HG03095 (cell line): ENCODE data around the gene MAP3K5.

Experiments used
- ATAC-seq: cut with Tn5 transposase; IDR thresholded peaks from one replicate; pipeline ENCODE4 v1.9.1; 2021; ENCODE audit warnings: moderate library complexity; ENCODE audit not compliant: unreplicated experiment

Gene MAP3K5

DNA sequence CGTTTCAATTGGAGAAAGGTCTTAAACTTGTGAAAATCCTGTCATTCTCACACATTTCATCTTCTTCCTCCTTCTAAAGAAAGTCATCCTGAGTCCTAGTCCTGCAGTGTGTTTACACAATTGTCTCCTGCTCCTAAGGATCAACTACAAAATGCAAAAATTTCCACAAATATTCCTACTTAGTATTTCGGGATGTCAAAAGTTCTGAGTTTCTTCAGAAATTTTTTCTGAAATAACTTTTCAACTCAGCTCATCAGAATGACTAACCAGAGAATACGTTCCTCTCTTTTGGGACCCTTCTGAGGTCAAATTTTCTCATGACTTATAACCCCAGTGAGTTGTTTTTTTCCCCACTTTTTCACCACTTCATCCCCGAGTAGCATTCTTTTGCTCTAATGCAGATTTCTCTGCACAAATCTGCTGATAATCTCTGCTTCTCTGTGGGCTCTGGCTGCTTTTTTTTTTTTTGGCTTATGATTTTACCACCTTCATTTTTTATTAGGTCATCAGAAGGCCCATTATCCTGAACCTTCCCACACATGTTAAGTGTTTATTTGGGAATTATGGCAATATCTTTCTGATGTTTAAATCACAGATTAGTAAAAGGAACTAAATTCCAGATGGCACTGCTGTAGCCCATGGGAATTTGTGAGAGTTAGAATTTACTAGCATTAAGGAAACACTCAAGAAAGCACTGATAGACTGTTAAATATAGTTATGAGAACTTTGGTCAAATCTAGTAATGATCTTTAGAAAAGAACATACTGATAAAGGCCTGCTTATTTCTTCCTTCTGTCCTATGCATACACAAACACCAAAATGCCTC is 41.4 kb downstream of the MAP3K5 start:
- ATAC-seq, result no peak

DNA sequence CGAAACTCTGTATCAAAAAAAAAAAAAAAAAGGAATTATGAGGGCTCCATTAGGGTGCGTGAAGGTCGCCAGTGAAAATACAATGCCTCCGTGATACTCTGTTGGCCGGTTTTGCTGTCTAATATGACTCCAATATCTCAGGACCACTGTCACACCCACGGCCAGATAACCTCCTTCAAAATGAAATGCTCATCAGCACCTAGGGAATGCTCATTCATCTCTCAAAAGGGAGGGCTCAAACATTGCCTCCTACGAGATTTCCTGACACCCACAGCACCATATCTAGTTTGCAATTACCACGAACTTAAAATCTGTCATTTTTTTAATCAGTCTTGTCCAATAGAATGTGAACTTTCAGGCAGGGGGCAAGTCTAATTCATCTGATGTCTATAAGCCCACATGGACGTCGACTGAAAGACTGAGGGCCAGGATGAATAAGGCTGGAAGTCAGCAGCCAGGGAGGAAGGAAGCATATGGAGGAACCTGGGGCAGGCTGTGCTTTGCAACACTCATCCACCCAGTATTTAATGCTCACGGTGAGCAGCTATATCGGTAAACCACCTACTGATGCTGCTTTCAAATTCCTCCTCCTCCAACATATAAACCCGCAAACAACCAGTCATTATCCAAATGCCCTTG is 42.8 kb downstream of the MAP3K5 start:
- ATAC-seq, result no peak

DNA sequence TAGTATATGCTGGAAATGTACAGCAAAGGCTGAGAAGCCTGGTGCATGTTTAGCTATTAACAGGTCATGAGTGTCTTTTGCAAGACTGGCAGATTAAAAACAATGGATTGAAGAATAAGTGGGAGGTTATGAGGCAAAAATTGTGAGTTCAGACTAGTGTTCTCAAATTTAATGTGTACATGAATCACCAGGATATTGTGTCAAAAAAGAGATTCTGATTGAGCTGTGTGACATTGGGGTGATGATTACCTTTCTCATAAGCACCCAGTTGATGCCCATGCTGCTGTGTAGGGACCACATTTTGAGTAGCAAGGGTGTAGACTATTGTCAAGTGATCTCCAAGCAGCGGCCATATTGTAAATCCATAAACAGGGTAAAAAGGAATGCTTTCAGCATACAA is 44.8 kb downstream of the MAP3K5 start:
- ATAC-seq, result no peak

DNA sequence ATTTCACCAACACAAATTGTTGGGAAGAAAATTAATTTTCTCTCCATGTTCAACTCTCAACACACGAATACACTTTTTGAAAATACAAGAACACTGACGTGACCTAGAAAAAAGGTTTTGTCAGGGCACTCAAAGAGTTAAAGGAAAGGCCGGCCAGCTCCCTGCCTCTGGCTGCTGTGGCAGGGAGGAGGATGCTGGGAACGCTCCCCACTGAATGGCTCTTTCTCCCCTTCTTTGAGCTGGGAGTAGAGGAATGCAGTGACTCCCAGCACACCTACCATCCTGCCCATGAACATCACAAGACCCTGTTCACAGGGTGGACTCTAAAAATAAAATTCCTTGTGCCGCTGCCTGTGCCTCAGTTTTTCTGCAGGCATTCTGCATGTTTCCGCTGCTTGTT is 47.0 kb downstream of the MAP3K5 start:
- ATAC-seq, result no peak

DNA sequence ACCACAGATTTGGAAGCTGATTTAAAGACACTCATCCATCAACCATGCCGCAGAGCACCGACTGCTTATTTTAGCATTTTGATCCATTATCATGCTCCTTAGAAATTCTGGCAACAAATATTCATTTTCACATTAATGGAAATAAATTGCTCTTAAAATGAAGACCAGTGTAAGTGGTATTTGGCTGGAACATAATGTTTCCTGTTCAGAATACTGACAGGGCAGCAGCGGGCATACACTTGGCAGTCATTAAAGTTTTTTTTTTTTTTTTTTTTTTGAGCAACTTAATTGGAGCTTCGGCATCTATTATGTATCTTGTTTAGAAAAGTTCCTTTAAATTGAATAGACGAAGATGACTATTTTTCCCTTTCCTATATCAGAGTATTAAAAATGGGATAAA is 47.4 kb downstream of the MAP3K5 start:
- ATAC-seq, result no peak

DNA sequence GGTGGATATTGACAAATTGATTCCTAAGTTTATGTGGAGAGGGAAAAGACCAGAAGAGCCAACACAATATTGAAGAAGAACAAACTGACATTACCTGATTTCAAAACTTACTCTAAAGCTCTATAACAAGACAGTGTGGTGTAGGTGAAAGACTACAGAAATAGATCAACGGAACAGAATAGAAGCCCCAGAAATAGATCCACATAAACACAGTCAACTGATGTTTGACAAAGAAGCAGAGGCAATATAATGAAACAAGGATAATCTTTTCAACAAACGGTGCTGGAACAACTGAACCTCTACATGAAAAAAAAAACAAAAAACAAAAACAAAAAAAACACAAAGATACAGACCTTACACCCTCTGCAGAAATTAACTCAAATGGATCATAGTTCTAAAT is 50.2 kb downstream of the MAP3K5 start:
- ATAC-seq, result peak; percentile 58

DNA sequence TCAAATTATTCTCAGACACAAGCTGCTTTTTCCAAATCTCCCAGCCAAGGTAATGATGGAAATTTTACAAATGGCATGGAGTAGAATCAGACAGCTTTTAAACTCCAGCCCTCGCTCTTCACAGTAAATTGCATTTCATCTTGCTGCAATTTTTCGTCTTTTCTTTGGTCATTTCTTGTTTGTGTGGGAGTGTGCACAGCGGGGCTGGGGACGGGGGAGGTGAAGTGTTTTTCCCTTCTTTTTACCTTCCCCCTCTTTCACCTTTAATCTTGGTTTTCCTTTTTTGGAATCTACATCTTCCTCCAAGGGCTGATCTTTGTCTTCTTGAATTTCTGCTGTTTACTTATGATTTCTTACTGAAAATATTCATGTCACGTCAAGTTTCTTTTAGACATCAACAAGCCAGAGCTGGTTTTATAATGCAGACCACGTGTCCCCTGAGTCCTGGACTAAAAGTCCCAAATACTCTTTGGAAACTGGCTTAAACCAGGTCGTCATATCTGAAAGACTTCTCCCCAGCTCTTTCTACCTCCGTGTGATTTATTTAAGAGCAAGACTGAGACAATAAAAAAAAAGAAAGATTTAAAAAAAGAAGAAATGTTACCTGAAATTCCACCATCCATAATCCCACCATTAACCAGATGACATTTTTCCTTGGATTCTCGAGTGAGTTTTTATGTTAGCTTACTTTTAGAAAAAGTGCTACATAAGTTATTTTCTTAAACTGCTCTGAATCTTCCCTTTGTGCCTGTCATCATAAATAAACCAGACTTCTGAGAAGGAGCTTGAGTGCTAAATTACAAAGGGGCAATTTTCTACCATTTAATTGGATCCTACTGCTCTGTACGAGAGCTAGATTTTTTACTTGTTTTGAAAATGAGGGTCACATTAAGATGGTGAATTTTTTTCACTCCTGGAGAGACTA is 52.0 kb downstream of the MAP3K5 start:
- no peak for ATAC-seq

DNA sequence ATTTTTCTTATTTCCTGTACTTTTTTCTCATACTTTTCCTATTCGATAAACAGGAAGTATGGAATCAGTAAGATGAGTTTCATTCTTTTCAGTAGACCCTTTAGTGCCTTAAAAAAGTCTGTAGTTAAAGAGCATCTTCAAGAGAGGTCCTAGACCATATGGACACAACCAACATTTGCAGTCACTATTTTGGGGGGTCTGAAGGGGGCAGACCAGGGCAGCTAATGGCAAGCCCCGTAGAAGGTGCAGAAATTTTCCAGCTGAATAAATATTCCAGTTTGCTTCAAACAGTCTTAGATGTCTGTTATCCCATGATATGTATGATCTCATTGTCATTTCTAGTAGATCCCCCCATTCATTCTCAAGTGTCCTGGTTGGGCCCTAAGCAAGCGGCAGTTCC is 52.8 kb downstream of the MAP3K5 start:
- no peak for ATAC-seq

DNA sequence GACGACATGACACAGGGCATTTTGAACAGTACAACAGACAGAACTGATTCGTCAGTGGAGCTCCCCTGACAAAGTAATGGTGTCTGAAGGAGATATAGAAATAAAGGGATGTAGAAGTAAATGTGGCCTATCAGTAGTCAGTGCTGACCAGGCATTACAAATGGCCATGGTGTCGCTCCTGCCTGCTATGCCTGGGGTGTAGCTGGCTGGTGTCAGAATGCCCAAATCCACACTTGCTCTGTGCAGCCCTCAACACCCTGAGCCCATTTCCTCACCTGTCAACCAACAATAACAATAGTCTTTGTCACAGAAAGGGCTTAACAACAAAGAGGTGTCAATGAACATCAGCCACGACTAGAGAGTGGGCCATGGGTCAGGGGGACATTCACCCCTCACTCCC is 53.2 kb downstream of the MAP3K5 start:
- ATAC-seq, result no peak

DNA sequence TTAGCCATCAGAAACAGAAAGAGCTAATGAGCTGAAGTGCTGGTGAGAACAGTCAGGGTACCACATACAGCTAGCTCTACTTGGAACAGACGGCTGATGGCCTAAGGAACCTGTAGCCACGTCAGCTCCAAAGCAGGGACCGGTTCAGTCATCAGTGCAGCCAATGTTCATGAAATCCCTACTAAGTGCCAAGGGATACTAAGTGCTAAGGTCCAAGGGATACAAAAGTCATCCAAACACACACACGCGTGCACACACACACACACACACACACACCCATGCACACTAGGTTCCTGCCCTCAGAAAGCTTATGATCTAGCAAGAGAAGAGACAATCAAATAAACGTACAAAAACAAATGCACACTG is 53.6 kb downstream of the MAP3K5 start:
- no peak for ATAC-seq

DNA sequence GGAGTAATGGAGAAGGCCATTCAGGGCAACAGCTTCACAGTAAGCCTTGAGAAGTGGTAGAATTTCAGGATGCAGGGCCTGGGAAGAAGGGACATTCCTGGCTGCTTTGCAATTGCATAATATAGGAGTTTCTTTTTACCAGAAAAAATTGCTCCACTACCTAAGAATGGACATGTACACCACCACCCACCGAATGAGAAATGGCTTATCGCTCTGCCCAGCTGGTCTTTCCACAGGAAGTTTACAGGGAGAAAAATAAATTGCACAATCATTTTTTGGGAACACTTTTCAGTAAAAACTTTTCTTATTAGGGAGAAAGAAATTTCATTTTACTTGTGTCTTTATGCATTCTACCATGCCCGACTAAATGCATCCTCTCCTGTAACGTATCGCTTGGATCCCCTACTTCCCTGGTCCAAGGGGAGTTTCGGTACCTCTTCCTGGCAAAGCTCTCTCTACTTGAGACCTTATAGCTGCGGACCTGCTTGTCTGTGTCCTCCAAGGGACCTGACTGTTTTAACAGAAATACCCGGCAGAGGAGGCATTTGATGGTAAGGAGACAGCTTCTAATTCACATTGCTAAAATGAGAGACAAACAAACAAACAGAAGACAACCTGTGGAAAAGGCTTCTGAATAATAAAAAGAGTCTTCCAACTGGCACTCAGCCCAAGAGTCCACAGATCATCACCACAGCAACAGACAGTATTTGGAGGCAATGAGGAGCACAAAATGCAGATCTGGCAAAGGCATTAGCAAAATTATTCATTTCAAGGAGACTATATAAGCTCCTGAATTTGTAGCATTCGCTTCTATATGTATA is 54.2 kb downstream of the MAP3K5 start:
- no peak for ATAC-seq

DNA sequence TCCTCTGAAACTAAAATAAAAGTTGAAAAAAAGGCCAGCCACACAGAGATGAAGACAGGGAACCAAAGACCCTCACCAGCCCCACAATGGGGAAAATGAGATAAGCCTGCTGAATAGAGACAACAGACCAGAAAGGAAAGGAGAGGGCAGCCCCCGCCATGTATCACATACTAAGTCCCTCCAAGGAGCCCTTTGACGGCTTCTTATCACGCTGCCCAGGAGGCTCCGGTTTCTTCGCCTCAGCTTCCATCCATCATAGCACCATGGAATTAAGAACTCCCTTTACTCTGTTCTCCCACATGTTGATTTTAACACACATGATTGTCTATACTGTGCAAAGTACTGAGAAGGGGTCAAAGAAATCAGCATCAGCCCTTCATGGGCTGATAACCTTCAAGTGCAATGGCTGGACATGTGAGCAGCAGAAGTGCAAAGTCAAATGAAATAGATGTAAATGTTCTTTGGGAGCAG is 54.9 kb downstream of the MAP3K5 start:
- no peak for ATAC-seq

DNA sequence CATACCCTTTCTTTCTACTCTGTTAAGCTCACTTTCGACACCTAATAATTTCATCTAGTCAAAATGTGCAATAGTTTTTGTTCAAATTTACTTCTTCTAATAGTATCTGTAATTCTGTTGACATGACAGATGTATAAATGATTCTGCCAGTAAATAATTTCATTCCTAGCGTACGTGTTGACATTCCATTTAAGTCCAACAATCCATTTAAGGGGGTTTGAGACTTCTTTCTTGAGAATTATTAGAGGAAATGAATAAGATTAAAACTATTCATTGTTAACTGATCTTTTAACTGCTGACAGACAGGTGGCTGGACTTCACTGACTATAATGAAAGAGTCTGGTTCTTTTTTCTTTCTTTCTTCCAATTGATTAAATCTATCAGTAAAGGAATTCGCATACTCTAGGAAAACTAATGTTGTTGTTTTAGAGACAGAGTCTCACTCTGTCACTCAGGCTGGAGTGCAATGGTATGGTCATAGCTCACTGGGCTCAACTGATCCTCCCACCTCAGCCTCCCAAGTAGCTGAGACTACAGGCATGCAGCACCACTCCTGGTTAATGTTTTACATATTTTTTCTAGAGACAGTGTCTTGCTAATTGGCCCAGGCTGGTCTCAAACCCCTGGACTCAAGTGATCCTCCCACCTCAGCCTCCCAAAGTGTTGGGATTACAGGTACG is 55.9 kb downstream of the MAP3K5 start:
- ATAC-seq, result no peak

DNA sequence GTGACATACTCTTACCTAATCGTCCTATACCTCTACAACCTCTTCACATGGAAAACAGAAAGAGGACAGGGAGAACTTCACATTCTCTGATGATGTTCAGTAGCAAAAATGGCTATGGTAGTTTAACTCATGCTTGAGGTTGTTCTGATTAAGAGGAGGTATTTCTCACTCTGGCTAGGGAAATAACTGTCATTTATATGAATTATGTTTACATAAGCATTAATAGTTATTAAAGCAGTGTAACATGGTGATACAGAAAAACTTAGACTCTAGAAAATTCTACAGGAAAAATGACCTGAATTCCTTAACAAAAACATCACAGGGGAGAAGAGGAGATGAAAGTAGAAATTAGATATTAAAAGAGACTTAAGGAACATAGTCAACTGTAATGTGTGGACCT is 57.3 kb downstream of the MAP3K5 start:
- no peak for ATAC-seq

DNA sequence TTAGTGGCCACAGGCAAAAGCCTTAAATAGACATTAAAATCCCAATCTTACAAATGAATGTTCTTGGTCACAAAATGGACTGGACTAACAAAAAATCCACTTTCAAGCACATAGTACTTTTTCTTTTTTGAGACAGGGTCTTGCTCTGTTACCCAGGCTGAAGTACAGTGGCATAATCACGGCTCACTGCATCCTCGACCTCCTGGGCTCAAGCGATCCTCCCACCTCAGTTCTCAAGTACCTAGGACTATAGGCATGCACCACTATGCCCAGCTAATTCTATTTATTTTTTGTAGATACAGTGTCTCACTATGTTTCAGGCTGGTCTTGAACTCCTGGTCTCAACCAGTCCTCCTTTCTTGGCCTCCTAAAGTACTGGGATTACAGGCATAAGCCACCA is 59.4 kb downstream of the MAP3K5 start:
- no peak for ATAC-seq

DNA sequence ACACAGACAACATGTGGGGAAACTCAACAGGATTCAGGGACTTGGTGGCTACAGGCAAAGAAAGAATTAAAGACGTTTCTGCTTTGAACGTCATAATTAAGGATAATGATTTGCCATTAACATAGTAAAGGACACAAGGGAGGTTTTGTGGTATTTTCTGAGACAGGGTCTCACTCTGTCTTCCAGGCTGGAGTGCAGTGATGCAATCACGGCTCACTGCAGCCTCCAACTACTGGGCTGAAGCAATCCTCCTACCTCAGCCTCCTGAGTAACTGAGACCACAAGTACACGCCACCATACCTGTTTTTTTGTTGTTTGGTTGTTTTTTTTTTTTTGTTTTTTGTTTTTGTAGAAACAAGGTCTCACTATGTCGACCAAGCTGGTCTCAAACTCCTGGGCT is 62.4 kb downstream of the MAP3K5 start:
- no peak for ATAC-seq

DNA sequence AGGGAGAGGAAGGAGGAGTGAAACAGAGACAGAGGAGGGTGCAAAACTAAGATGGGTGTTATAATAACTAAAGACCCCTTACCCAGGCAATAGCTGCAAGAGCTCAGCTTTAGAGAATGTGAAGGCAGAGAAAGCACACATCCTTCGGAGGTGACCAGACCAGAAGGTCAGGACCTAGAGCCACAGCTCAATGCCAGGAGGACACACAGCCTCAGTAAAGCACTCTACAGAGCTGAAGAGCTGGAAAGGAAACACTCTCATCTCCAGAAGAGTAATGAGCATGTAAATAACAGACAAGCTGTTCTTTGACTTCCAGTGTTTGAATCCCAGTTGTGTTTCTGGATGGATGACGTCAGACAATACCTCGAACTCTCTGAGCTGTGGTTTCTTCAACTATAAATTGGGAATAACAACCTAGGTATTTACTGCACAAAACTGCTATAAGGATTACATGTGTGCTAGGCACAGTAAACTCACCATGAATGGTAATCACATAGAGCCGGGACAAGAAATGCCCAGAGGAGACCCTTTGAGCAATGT is 63.2 kb downstream of the MAP3K5 start:
- no peak for ATAC-seq

DNA sequence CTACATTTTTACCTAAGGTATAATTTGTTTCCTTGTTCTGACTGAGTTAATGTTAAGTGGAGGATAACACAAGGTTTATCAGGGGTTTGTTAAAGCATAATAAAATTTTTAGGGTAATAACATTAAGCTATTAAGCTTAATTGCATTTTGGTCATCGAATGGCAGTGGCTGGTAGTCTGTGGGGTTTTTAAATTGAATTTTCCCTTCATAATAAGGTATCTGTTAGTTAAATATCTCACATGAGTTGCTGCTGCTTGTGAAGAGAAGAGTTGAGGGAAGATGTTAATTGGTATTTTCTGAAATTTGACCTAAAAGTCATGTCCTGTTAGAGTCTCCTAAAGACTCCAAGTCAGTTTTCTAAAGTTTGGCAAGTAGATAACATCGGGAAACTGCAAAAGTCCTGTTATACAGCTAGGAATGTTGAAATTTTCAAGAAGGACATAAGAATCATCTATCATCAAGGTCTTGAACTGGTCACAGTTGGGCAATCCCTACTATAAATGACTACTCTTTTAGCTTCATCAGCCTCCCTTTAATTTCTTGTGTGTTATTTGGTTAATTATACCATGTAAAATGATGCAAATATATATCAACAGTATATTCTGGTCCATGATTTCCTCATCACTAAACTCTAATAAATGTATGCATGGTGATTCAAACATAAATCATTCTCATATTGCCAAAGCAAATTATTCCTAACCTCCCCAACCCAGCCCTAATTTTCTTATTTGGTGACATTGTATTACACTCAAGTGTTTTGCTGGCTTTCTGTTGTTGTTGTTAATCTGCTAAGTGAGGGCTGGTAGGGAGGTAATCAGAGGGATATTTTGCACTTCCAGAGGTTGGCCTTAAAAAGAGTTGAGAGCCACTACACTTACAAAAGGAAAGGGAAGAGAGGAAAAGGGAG is 64.0 kb downstream of the MAP3K5 start:
- no peak for ATAC-seq
